Dedifferentiated amniotic fluid mesenchymal stem cell (primary cell): Measurements from ENCODE around the gene GPRC5A.

ENCODE experiments used
- DNase-seq: peaks from one replicate; pipeline ENCODE4 v3.0.0-alpha.2; 2016; ENCODE audit errors: extremely low spot score

GPRC5A gene

GRCh38 chr12:12885096-12885792 lies 6.1 kb upstream of the GPRC5A start:
- DNase-seq: no peak

GRCh38 chr12:12887471-12887870 lies 3.9 kb upstream of the GPRC5A start:
- no peak for DNase-seq

- no peak for DNase-seq
Measured at GRCh38 chr12:12889701-12890100, 1.7 kb upstream of the GPRC5A start.

GRCh38 chr12:12890543-12891079 lies 751 bp upstream of the GPRC5A start:
- no peak for DNase-seq

GRCh38 chr12:12891881-12892355 lies 556 bp downstream of the GPRC5A start:
- no peak for DNase-seq

- no peak for DNase-seq
Measured at GRCh38 chr12:12892681-12893141, 1.3 kb downstream of the GPRC5A start.

- no peak for DNase-seq
Measured at GRCh38 chr12:12893438-12893837, 2.1 kb downstream of the GPRC5A start.

- DNase-seq: peak; percentile 59
Measured at GRCh38 chr12:12896260-12896659, 4.9 kb downstream of the GPRC5A start.

- no peak for DNase-seq
Measured at GRCh38 chr12:12897302-12897701, 5.9 kb downstream of the GPRC5A start.

GRCh38 chr12:12898136-12898717 lies 6.9 kb downstream of the GPRC5A start:
- no peak for DNase-seq

- DNase-seq: no peak
Measured at GRCh38 chr12:12898911-12899511, 7.6 kb downstream of the GPRC5A start.

- DNase-seq: peak; percentile 72
Measured at GRCh38 chr12:12899530-12900380, 8.4 kb downstream of the GPRC5A start.

GRCh38 chr12:12900786-12901157 lies 9.4 kb downstream of the GPRC5A start:
- DNase-seq: no peak

GRCh38 chr12:12901158-12901791 lies 9.9 kb downstream of the GPRC5A start:
- DNase-seq: peak; percentile 66

GRCh38 chr12:12902036-12902435 lies 10.7 kb downstream of the GPRC5A start:
- DNase-seq: no peak

GRCh38 chr12:12903642-12904609 lies 12.6 kb downstream of the GPRC5A start:
- no peak for DNase-seq

- DNase-seq: no peak
Measured at GRCh38 chr12:12907552-12907951, 16.2 kb downstream of the GPRC5A start.

- no peak for DNase-seq
Measured at GRCh38 chr12:12908252-12908651, 16.9 kb downstream of the GPRC5A start.

- no peak for DNase-seq
Measured at GRCh38 chr12:12908711-12909110, 17.3 kb downstream of the GPRC5A start.
